Activated CD8-positive, alpha-beta memory T cell treated with anti-CD3 and anti-CD28 coated beads for 48 hours (primary cell): ENCODE results near the gene DLG2.

Source experiments
- DNase-seq, 3 experiments: peaks; one replicate each; pipeline ENCODE4 v3.0.0-alpha.2; 2020; ENCODE audit warnings: low read depth in 2 of 3, low spot score in 2 of 3

Gene DLG2

GRCh38 chr11:83835423-83835822, 1791.7 kb downstream of the DLG2 start:
- DNase-seq: no peak

GRCh38 chr11:83831929-83832328, 1795.2 kb downstream of the DLG2 start:
- no peak for DNase-seq

GRCh38 chr11:83827940-83828554, 1799.1 kb downstream of the DLG2 start:
- DNase-seq: no peak

- no peak for DNase-seq
Measured at GRCh38 chr11:83827520-83827919, 1799.6 kb downstream of the DLG2 start.

- no peak for DNase-seq
Measured at GRCh38 chr11:83826078-83826477, 1801.1 kb downstream of the DLG2 start.

- no peak for DNase-seq
Measured at GRCh38 chr11:83823461-83824025, 1803.6 kb downstream of the DLG2 start.

GRCh38 chr11:83819931-83820549, 1807.1 kb downstream of the DLG2 start:
- DNase-seq: no peak

GRCh38 chr11:83818349-83818748, 1808.8 kb downstream of the DLG2 start:
- no peak for DNase-seq

GRCh38 chr11:83816572-83817187, 1810.5 kb downstream of the DLG2 start:
- no peak for DNase-seq

- DNase-seq: no peak
Measured at GRCh38 chr11:83815736-83816135, 1811.4 kb downstream of the DLG2 start.

GRCh38 chr11:83813296-83813695, 1813.8 kb downstream of the DLG2 start:
- DNase-seq: no peak

- no peak for DNase-seq
Measured at GRCh38 chr11:83809274-83809673, 1817.9 kb downstream of the DLG2 start.

GRCh38 chr11:83801799-83802198, 1825.3 kb downstream of the DLG2 start:
- no peak for DNase-seq

- no peak for DNase-seq
Measured at GRCh38 chr11:83793310-83793709, 1833.8 kb downstream of the DLG2 start.

- DNase-seq: no peak
Measured at GRCh38 chr11:83791557-83791956, 1835.6 kb downstream of the DLG2 start.

- no peak for DNase-seq
Measured at GRCh38 chr11:83785942-83786341, 1841.2 kb downstream of the DLG2 start.

GRCh38 chr11:83784419-83784818, 1842.7 kb downstream of the DLG2 start:
- no peak for DNase-seq

- DNase-seq: no peak
Measured at GRCh38 chr11:83782329-83782728, 1844.8 kb downstream of the DLG2 start.

- DNase-seq: no peak
Measured at GRCh38 chr11:83779876-83780275, 1847.3 kb downstream of the DLG2 start.

- DNase-seq: no peak
Measured at GRCh38 chr11:83778596-83778995, 1848.5 kb downstream of the DLG2 start.

GRCh38 chr11:83773950-83774880, 1852.9 kb downstream of the DLG2 start:
- DNase-seq: no peak
